NCI-H345 treated with DMSO at 0.1 percent for 48 hours (cell line): ENCODE data around the gene CFAP77.
A peak's percentile ranks its signal among the peaks of the same experiment; 100 is the strongest.

Source experiments
- DNase-seq: peaks from one replicate; lab custom pipeline; 2025; ENCODE audit not compliant: unreplicated experiment; lab: John Stamatoyannopoulos, UW

CFAP77 gene

GRCh38 chr9:132487351-132487791 is 77.4 kb downstream of the CFAP77 start:
- DNase-seq: no peak

GRCh38 chr9:132487980-132488535 is 78.0 kb downstream of the CFAP77 start:
- DNase-seq: no peak

GRCh38 chr9:132488626-132489025 is 78.6 kb downstream of the CFAP77 start:
- peak; percentile 64 for DNase-seq

- no peak for DNase-seq
Observed at GRCh38 chr9:132489536-132489935, 79.5 kb downstream of the CFAP77 start.

DNA sequence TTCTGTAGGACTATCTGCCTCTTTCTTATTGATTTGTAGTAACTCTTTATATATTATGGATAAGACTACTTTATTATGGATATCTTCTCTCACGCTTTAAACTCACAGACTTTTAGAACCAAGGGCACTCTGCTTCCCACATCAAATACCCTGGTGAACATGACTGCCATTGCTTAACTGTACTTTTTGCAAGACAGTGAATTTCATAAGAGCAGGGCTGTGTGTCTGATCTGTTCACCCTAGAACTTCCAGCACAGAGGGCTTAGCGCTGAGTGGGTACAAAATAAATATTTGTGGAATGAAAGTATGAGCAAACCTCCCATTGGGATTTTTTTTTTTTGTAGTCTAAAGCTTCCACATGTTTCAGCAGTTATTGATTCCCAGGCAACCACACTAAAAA is 84.8 kb downstream of the CFAP77 start:
- DNase-seq: no peak

GRCh38 chr9:132497731-132498130 is 87.7 kb downstream of the CFAP77 start:
- no peak for DNase-seq

GRCh38 chr9:132498531-132499210 is 88.7 kb downstream of the CFAP77 start:
- DNase-seq: no peak

DNA sequence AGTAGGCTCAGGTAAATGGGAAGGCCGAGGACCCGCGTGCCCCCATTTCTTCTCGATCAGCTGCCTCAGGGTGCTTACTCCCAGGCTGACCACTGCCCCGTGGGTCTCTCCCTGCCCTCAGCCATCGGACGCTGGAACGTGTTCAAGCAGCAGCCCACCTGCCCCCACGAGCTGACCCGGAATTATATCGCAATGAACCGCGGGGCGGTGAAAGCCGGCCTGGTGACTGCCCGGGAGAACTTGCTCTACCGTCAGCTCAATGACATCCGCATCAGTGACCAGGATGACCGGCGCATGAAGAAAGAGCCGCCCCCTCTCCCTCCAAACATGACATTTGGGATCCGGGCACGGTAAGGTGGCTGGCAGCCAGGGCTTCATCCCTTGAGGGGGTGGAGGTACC is 89.2 kb downstream of the CFAP77 start:
- DNase-seq: no peak

GRCh38 chr9:132500193-132500592 is 90.2 kb downstream of the CFAP77 start:
- no peak for DNase-seq

DNA sequence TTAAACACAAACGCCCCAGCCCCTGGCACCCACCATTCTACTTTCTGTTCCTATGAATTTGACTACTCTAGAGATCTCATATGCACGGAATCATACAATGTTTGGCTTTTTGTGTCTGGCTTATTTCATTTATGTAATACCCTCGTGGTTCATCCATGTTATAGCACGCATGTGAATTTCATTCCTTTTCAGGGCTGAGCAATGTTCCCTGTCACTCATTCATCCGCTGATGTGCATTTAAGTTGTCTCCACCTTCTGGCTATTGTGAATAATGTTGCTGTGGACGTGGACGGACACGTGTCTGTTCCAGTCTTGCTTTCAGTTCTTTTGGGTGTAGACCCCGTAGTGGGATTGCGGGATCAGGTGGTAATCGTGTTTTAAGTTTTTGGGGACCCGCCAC is 92.5 kb downstream of the CFAP77 start:
- no peak for DNase-seq

GRCh38 chr9:132503116-132503515 is 93.1 kb downstream of the CFAP77 start:
- no peak for DNase-seq

DNA sequence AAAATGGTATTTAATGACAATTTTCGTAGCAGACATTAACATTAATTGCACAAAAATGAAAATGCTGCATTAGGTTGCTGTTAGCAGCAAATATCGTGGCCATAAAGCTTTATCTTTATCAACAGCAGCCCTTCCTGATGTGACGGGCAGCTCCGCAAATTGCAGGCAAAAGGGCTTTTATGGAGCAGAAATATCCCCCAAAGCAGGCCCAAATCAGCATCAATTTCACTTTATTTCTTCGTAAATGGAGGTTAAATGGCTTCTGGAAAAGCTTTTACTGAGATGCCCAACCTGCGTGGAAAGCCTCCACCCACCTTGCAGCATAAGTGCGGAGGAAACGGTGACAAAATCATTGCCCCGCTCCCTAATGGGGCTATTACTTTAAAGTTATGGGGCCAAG is 94.5 kb downstream of the CFAP77 start:
- no peak for DNase-seq

GRCh38 chr9:132505991-132506655 is 96.1 kb downstream of the CFAP77 start:
- DNase-seq: no peak

DNA sequence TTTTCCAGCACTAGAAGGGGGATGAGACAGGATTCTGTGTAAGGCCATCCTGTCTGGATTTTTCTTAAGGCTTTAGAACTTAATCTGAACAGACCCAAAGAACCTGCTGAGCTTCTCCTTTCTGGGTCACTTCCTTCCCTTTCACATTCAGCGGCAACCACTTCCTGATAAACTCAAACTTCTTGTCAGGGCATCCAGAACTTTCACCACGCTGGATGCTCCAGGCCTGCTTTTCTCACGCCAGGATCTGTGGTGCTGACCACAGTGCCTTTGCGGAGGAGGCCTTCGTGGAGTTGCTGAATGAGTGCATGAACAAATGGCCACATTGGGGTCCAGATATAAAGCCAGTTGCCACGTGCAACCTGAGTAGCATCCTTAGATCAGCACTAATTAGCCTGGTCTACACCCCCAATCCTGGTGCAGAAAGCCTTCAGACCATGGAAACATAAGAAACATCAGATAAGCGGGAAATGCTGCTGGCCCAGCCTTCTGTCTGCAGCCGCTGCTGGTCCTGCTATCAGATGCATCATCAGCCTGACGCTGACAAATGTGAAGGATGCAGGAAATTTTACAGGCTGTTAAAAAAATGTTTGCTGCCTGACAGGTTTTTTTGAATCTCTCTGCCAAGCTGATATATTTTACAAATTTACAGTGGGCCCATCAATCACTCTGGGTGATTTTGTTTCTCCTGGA is 97.1 kb downstream of the CFAP77 start:
- DNase-seq: no peak

- peak; percentile 21 for DNase-seq
Observed at GRCh38 chr9:132507670-132508469, 97.9 kb downstream of the CFAP77 start.

- no peak for DNase-seq
Observed at GRCh38 chr9:132509928-132510874, 100.2 kb downstream of the CFAP77 start.

GRCh38 chr9:132511191-132511999 is 101.4 kb downstream of the CFAP77 start:
- no peak for DNase-seq

GRCh38 chr9:132513416-132513815 is 103.4 kb downstream of the CFAP77 start:
- DNase-seq: no peak
